WI38 (cell line): ENCODE results near the gene PTPRG.

ENCODE experiments used
- H3K4me3 ChIP-seq: 2 replicates; pipeline ENCODE4 v1.5.1; 2011; ENCODE audit warnings: low read depth, mild to moderate bottlenecking, control low read depth, low read length
- CTCF ChIP-seq: IDR thresholded peaks from 2 replicates; pipeline ENCODE4 v1.5.1; 2012; ENCODE audit warnings: low read depth, mild to moderate bottlenecking, control low read depth, low read length

The PTPRG gene

DNA sequence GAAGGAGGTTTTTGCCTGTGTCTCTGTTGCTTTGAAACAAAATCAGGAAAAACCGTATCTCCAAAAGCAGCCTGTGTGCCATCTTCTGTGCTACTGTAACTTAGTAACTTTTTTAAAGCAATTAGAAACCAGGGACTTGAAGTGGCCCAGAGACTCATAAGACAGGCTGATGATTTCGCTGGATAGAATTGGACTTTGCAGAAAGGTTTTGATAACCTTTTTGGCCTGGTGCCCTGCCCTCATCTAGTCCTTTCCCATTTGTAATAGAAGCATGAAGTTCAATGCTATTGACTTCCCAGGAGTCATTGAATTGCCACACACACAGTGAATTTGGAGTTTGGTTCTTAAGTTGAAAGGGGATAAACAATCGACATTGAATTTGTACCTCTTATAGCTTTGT, 157.2 kb downstream of the PTPRG start:
- H3K4me3 ChIP-seq: no peak overlapping the region
- no peak for TF ChIP-seq CTCF

GRCh38 chr3:61719278-61719977, 158.1 kb downstream of the PTPRG start:
- TF ChIP-seq CTCF: no peak
- H3K4me3 ChIP-seq: no peak overlapping the region

- no peak for TF ChIP-seq CTCF
- no peak overlapping the region for H3K4me3 ChIP-seq
Observed at GRCh38 chr3:61723038-61723437, 161.7 kb downstream of the PTPRG start.

DNA sequence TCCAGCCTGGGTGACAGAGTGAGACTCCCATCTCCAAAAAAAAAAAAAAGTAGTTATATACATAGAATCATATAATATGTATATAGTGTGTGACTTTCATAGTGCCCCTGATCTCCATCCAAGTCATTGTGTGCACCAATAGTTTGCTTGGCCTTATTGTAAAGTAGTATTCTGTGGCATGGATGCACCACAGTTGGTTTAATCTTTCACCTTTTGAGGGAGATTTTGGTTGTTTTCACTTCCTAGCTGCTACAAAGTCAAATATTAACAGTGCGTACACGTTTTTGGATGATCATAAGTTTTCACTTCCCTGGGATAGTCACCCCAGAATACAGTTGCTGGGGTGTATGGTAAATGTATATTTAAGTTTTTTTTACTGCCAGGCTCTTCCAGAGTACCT, 162.8 kb downstream of the PTPRG start:
- H3K4me3 ChIP-seq: no peak overlapping the region
- no peak for TF ChIP-seq CTCF

DNA sequence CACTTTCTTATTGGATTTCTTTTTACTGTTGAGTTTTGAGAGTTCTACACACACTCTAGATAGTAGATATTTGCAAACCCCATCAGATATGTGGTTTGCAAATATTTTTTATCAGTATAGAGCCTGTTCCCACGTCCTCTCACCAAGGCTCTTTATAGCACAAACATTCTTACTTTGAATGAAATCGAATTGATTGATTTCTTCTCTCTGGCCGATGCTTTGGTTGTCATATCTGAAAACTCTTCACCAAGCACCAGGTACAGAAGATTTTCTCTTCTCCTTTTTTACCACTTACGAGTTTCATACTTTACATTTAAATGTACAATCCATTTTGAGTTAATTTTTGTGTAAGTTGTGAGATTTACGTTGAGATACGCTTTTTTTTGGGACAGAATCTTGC, 163.4 kb downstream of the PTPRG start:
- TF ChIP-seq CTCF: no peak
- no peak overlapping the region for H3K4me3 ChIP-seq

DNA sequence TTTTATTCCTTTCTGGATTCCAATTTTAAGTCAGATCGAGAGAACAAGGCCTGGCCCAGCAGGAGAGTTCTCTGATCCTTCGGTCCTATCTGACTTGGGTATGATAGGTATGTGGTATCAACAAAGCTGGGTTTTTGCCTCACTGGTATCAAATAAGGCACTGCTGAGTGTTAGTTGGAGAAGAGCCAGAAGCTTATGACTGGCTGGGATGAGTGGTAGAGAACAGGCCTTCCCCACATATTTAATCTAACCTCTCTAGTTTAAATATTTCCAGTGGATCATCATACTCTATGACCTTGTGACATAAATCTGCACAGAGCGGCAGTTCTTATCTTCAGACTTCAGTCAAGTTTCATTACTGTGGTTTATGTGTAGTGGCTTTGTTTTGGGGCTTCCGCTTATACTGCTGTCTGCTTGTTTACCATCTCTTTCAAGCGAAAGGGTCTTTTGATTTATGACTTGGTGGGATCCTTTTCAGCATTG, 164.5 kb downstream of the PTPRG start:
- no peak for TF ChIP-seq CTCF
- no peak overlapping the region for H3K4me3 ChIP-seq

DNA sequence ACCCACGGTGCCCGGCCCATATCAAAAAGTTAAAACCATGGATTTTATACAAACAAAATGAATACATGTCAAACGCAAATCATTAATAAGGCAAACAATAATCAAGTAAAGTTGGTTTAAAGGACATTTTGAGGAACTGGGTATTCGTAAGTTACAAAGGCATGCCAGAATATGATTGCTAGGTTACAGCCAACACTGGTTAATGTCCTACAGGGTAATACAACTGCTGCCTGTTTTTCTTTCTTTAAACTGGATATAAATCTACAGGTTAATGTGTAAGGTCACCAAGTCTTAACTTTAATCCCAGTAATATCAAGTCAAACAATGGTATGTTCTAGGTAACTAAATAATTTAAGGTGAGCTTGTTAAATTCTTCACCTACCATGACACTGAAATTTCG, 166.1 kb downstream of the PTPRG start:
- H3K4me3 ChIP-seq: no peak overlapping the region
- TF ChIP-seq CTCF: no peak
